ENCODE measurements around the gene ZDHHC4.

Gene ZDHHC4

GRCh38 chr7:6562106-6562505 lies 15.1 kb upstream of the ZDHHC4 start:
- H3K9me2 ChIP-seq (replicated peaks; ENCODE audit: control insufficient read depth, low read length), result no peaks in the 10 kb centered on the region
- H3K4me1 ChIP-seq (ENCODE audit: control insufficient read depth, low read length), result no peaks in the 10 kb centered on the region
- no peaks in the 10 kb centered on the region for H3K36me3 ChIP-seq (ENCODE audit: control insufficient read depth, low read length)
- H3K4me2 ChIP-seq (ENCODE audit: low read length), result no peak overlapping the region
- no peak overlapping the region for H3K27ac ChIP-seq (ENCODE audit: low read depth, low read length)
- H3K27me3 ChIP-seq (ENCODE audit: control insufficient read depth, low read length), result peaks cover 5% of the 10 kb centered on the region; the same call in 1 of the 2 replicates
- H3K9me3 ChIP-seq (ENCODE audit: control insufficient read depth, insufficient read depth, low read length), result no peaks in the 10 kb centered on the region
- H4K20me1 ChIP-seq (ENCODE audit: control insufficient read depth, insufficient read depth, low read depth, low read length), result no peaks in the 10 kb centered on the region
- no peak overlapping the region for H3K4me3 ChIP-seq (ENCODE audit: low read length)
- H3F3A ChIP-seq (ENCODE audit: control insufficient read depth, insufficient read depth), result no peaks in the 10 kb centered on the region
- TF ChIP-seq, protein P1, sequence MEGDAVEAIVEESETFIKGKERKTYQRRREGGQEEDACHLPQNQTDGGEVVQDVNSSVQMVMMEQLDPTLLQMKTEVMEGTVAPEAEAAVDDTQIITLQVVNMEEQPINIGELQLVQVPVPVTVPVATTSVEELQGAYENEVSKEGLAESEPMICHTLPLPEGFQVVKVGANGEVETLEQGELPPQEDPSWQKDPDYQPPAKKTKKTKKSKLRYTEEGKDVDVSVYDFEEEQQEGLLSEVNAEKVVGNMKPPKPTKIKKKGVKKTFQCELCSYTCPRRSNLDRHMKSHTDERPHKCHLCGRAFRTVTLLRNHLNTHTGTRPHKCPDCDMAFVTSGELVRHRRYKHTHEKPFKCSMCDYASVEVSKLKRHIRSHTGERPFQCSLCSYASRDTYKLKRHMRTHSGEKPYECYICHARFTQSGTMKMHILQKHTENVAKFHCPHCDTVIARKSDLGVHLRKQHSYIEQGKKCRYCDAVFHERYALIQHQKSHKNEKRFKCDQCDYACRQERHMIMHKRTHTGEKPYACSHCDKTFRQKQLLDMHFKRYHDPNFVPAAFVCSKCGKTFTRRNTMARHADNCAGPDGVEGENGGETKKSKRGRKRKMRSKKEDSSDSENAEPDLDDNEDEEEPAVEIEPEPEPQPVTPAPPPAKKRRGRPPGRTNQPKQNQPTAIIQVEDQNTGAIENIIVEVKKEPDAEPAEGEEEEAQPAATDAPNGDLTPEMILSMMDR (IDR thresholded peaks at IDR 0.05; ENCODE audit: low read depth, low read length, poor library complexity, severe bottlenecking), result no peak
- TF ChIP-seq EZH2phosphoT487 (IDR thresholded peaks at IDR 0.05; ENCODE audit: borderline replicate concordance, low read length), result no peak
- no peaks in the 10 kb centered on the region for H3K79me2 ChIP-seq (ENCODE audit: control insufficient read depth, low read length)

- no peaks in the 10 kb centered on the region for H3K9me2 ChIP-seq (replicated peaks; ENCODE audit: control insufficient read depth, low read length)
- H3K36me3 ChIP-seq (ENCODE audit: control insufficient read depth, low read length), result no peaks in the 10 kb centered on the region
- H3K27ac ChIP-seq (ENCODE audit: low read depth, low read length), result no peak overlapping the region
- H3F3A ChIP-seq (ENCODE audit: control insufficient read depth, insufficient read depth), result no peaks in the 10 kb centered on the region
- no peaks in the 10 kb centered on the region for H3K4me1 ChIP-seq (ENCODE audit: control insufficient read depth, low read length)
- H3K4me3 ChIP-seq (ENCODE audit: low read length), result no peak overlapping the region
- no peaks in the 10 kb centered on the region for H4K20me1 ChIP-seq (ENCODE audit: control insufficient read depth, insufficient read depth, low read depth, low read length)
- no peak overlapping the region for H3K4me2 ChIP-seq (ENCODE audit: low read length)
- no peaks in the 10 kb centered on the region for H3K9me3 ChIP-seq (ENCODE audit: control insufficient read depth, insufficient read depth, low read length)
- peaks cover 5% of the 10 kb centered on the region; the same call in 1 of the 2 replicates for H3K27me3 ChIP-seq (ENCODE audit: control insufficient read depth, low read length)
- no peak for TF ChIP-seq EZH2phosphoT487 (IDR thresholded peaks at IDR 0.05; ENCODE audit: borderline replicate concordance, low read length)
- TF ChIP-seq, protein P1 (IDR thresholded peaks at IDR 0.05; ENCODE audit: low read depth, low read length, poor library complexity, severe bottlenecking), result no peak
- H3K79me2 ChIP-seq (ENCODE audit: control insufficient read depth, low read length), result no peaks in the 10 kb centered on the region
These were observed 13.1 kb upstream of the ZDHHC4 start for GRCh38 chr7:6563936-6564770.

- H3F3A ChIP-seq (ENCODE audit: control insufficient read depth, insufficient read depth), result no peaks in the 10 kb centered on the region
- TF ChIP-seq EZH2phosphoT487 (IDR thresholded peaks at IDR 0.05; ENCODE audit: borderline replicate concordance, low read length), result no peak
- TF ChIP-seq, protein P1 (IDR thresholded peaks at IDR 0.05; ENCODE audit: low read depth, low read length, poor library complexity, severe bottlenecking), result no peak
- H3K9me3 ChIP-seq (ENCODE audit: control insufficient read depth, insufficient read depth, low read length), result no peaks in the 10 kb centered on the region
- no peaks in the 10 kb centered on the region for H3K4me1 ChIP-seq (ENCODE audit: control insufficient read depth, low read length)
- H3K27ac ChIP-seq (ENCODE audit: low read depth, low read length), result no peak overlapping the region
- H3K9me2 ChIP-seq (replicated peaks; ENCODE audit: control insufficient read depth, low read length), result no peaks in the 10 kb centered on the region
- H3K79me2 ChIP-seq (ENCODE audit: control insufficient read depth, low read length), result no peaks in the 10 kb centered on the region
- no peak overlapping the region for H3K4me3 ChIP-seq (ENCODE audit: low read length)
- H4K20me1 ChIP-seq (ENCODE audit: control insufficient read depth, insufficient read depth, low read depth, low read length), result no peaks in the 10 kb centered on the region
- H3K36me3 ChIP-seq (ENCODE audit: control insufficient read depth, low read length), result no peaks in the 10 kb centered on the region
- H3K4me2 ChIP-seq (ENCODE audit: low read length), result no peak overlapping the region
- peaks cover 2% of the 10 kb centered on the region; the same call in 1 of the 2 replicates for H3K27me3 ChIP-seq (ENCODE audit: control insufficient read depth, low read length)
These were observed 11.6 kb upstream of the ZDHHC4 start for GRCh38 chr7:6565655-6566054.

All from DOHH2 (cell line).